GM12878 (cell line): ENCODE data around the gene MEP1A. TPM values are rescaled to one million over a fixed set of nuclear protein-coding genes. Genes with fewer than 3 reads are reported as not detected.

Experiments
- ATAC-seq: fragments of 200-7000 bp; cut with Tn5 transposase; 3 replicates; pipeline ENCODE4 v1.9.1; 2020; ENCODE audit warnings: mild to moderate bottlenecking, moderate library complexity
- BruUV-seq: library from RNA; stranded (reverse); fragments of 400-500 nt; replicated peaks from 2 replicates; lab custom pipeline; 2021; lab: Mats Ljungman, UMichigan
- CTCF ChIA-PET: fragments of 300-600 bp; sonication (Branson Sonifier 250); formaldehyde crosslinking; extraction: SDS; loops from one replicate; lab custom pipeline; 2021; ENCODE audit warnings: inconsistent platforms; lab: Yijun Ruan, JAX
- POLR2A ChIA-PET: fragments of 350-600 bp; formaldehyde crosslinking; extraction: SDS; loops from one replicate; lab custom pipeline; 2021; ENCODE audit warnings: inconsistent platforms; lab: Charles Lee
- RAD21 ChIA-PET: fragments of 300-600 bp; sonication (Branson Sonifier 250); formaldehyde crosslinking; loops from one replicate; lab custom pipeline; 2023; ENCODE audit warnings: antibody characterized with exemption; ENCODE audit not compliant: unreplicated experiment; lab: Charles Lee
- SMC1A ChIA-PET: fragments of 300-600 bp; sonication (Branson Sonifier 250); formaldehyde crosslinking; loops from one replicate; lab custom pipeline; 2023; ENCODE audit not compliant: unreplicated experiment, uncharacterized antibody; lab: Charles Lee
- DNase-seq: peaks from one replicate; pipeline ENCODE4 v3.0.0-alpha.2; 2011; ENCODE audit warnings: low read depth, low spot score
- FAIRE-seq: peaks from 3 replicates; lab custom pipeline; 2011; peaks lifted over from hg19 to GRCh38; lab: Jason Lieb, UNC
- H2AFZ ChIP-seq: 2 replicates; pipeline ENCODE4 v1.6.0; 2011; ENCODE audit warnings: low read depth, low read length, control low read depth; ENCODE audit not compliant: control insufficient read depth
- H3K27ac ChIP-seq: 2 replicates; pipeline ENCODE4 v1.5.1; 2011; ENCODE audit warnings: control low read depth; ENCODE audit not compliant: control insufficient read depth, insufficient read depth
- H3K27me3 ChIP-seq, 2 experiments: replicated peaks in 1 of 2; 2 replicates each; pipeline versions ENCODE4 v1.6.0 to v1.6.1; 2011; ENCODE audit warnings: low read length in 1 of 2; ENCODE audit not compliant: control insufficient read depth in 2 of 2, insufficient read depth in 2 of 2
- H3K36me3 ChIP-seq, 2 experiments: 2 replicates each; pipeline ENCODE4 v1.5.1; 2011; ENCODE audit warnings: low read length in 1 of 2; ENCODE audit not compliant: control insufficient read depth in 2 of 2, insufficient read depth in 2 of 2
- H3K4me1 ChIP-seq: 2 replicates; pipeline ENCODE4 v1.6.1; 2011; ENCODE audit warnings: mild to moderate bottlenecking, low read length, moderate library complexity, mixed read lengths; ENCODE audit not compliant: control insufficient read depth, insufficient read depth
- H3K4me2 ChIP-seq: 2 replicates; pipeline ENCODE4 v1.6.0; 2011; ENCODE audit warnings: control low read depth; ENCODE audit not compliant: control insufficient read depth, insufficient read depth
- H3K4me3 ChIP-seq: fragments of 200-600 bp; sonication (generic); 2 replicates; pipeline ENCODE4 v1.5.1; 2016
- H3K79me2 ChIP-seq: 2 replicates; pipeline ENCODE4 v1.6.0; 2011; ENCODE audit warnings: low read length; ENCODE audit not compliant: control insufficient read depth, insufficient read depth
- H3K9ac ChIP-seq: 2 replicates; pipeline ENCODE4 v1.8.0; 2011; ENCODE audit warnings: low read length, control low read depth, mixed read lengths; ENCODE audit not compliant: control insufficient read depth, insufficient read depth
- H3K9me3 ChIP-seq: replicated peaks from 3 replicates; pipeline ENCODE4 v1.5.1; 2011; ENCODE audit warnings: mild to moderate bottlenecking, low read length; ENCODE audit not compliant: control insufficient read depth, insufficient read depth
- H4K20me1 ChIP-seq: 2 replicates; pipeline ENCODE4 v1.6.0; 2011; ENCODE audit not compliant: control insufficient read depth, insufficient read depth
- BCL3 ChIP-seq: IDR thresholded peaks from 2 replicates; pipeline ENCODE4 v1.6.1; 2011; ENCODE audit warnings: borderline replicate concordance, low read depth, mild to moderate bottlenecking, moderate library complexity, low read length; ENCODE audit not compliant: insufficient read depth, poor library complexity, severe bottlenecking
- CEBPB ChIP-seq, 2 experiments: fragments of 150-350 bp in 1 of 2; IDR thresholded peaks; 2 replicates each; pipeline ENCODE4 v1.6.1; 2012 to 2014; ENCODE audit warnings: low read depth in 2 of 2, low read length in 2 of 2, borderline replicate concordance in 1 of 2, inconsistent platforms in 1 of 2
- LARP7 ChIP-seq: fragments of 450-650 bp; IDR thresholded peaks from 2 replicates; pipeline ENCODE4 v1.6.1; 2017; ENCODE audit warnings: mild to moderate bottlenecking
- MEF2B ChIP-seq: fragments of 450-650 bp; IDR thresholded peaks from 2 replicates; pipeline ENCODE4 v1.6.1; 2018; ENCODE audit warnings: mild to moderate bottlenecking, moderate library complexity; ENCODE audit not compliant: partially characterized antibody, poor library complexity, severe bottlenecking
- RAD51 ChIP-seq: fragments of 450-650 bp; IDR thresholded peaks from 2 replicates; pipeline ENCODE4 v1.6.1; 2016; ENCODE audit warnings: moderate library complexity, mild to moderate bottlenecking, inconsistent platforms
- ZNF24 ChIP-seq: fragments of 450-650 bp; IDR thresholded peaks from 2 replicates; pipeline ENCODE4 v1.6.1; 2017; ENCODE audit warnings: antibody characterized with exemption, mild to moderate bottlenecking
- ZSCAN29 ChIP-seq: fragments of 450-650 bp; IDR thresholded peaks from 2 replicates; pipeline ENCODE4 v1.6.1; 2017; ENCODE audit warnings: mild to moderate bottlenecking, moderate library complexity
- WGBS: methylation state at CpG from one replicate; pipeline ENCODE4 v1.1.6; 2016; ENCODE audit warnings: low lambda C conversion rate; ENCODE audit not compliant: insufficient replicate concordance, insufficient coverage; ENCODE audit errors: missing lambda C conversion rate; 5-methylcytosine and 5-hydroxymethylcytosine counted together
- in situ Hi-C: fragments of 300-500 bp; cut with MboI; formaldehyde crosslinking; loops from 9 replicates; pipeline ENCODE4 v1.14.3; 2018; ENCODE audit warnings: mixed read lengths
- intact Hi-C: fragments of 100-400 bp; cut with micrococcal nuclease; formaldehyde crosslinking; loops from one replicate; pipeline ENCODE4 v1.14.2; 2022; ENCODE audit not compliant: unreplicated experiment
- polyA plus RNA-seq, 11 experiments: library from polyadenylated mRNA; depleted of rRNA in 4 of 11; unstranded in 6 of 11; stranded (reverse) in 5 of 11; fragments of >200 nt; fragmentation: Nextera tagmentation in 4 of 11; fragmentation: Illumina TruSeq in 1 of 11; extraction: Ambion mirVana in 4 of 11; extraction: Trizol in 1 of 11; gene quantifications; 1 replicate in 1 of 11; 2 replicates in 10 of 11; pipeline versions ENCODE4 v1.2.1 to v1.2.3, GENCODE V29; 2011 to 2016; ENCODE audit warnings: inconsistent platforms in 2 of 11, missing spikeins in 2 of 11, low read depth in 1 of 11
- total RNA-seq, 4 experiments: library from RNA; depleted of rRNA in 3 of 4; stranded (reverse); fragments of >200 nt in 3 of 4; fragmentation: Illumina TruSeq in 1 of 4; extraction: Trizol in 1 of 4; gene quantifications; 2 replicates each; pipeline versions ENCODE4 v1.2.1 to v1.2.3, GENCODE V29; 2013 to 2021
- TF ChIP-seq, protein P1 (sequence below): fragments of 450-650 bp; IDR thresholded peaks from 2 replicates; pipeline ENCODE4 v1.6.1; 2017; ENCODE audit warnings: mild to moderate bottlenecking, low read depth, inconsistent platforms; ENCODE audit not compliant: poor library complexity, severe bottlenecking
- TF ChIP-seq, protein P2 (sequence below): fragments of 150-350 bp; IDR thresholded peaks from 2 replicates; pipeline ENCODE4 v1.6.1; 2016; ENCODE audit warnings: low read depth, low read length

Gene MEP1A
- total and polyA plus RNA-seq, 10 of the 15 experiments (the other 5 are each of a cell fraction or from before 2014, with no cell fraction given): not detected

- Histone ChIP-seq H4K20me1 (no peaks in the 10 kb centered on the region), H3K36me3 (no peaks in the 10 kb centered on the region), H3K9ac (no peak overlapping the region)
- in situ Hi-C loops: no loop called here
- TF ChIP-seq ZSCAN29 (no peak), LARP7 (no peak), ZNF24 (no peak), RAD51 (no peak), MEF2B (no peak), BCL3 (no peak), CEBPB (IDR thresholded peaks at IDR 0.05; ENCODE audit: borderline replicate concordance in 1 of 2, low read depth in 2 of 2, low read length in 2 of 2) (no peak)
- TF ChIP-seq, protein P1, sequence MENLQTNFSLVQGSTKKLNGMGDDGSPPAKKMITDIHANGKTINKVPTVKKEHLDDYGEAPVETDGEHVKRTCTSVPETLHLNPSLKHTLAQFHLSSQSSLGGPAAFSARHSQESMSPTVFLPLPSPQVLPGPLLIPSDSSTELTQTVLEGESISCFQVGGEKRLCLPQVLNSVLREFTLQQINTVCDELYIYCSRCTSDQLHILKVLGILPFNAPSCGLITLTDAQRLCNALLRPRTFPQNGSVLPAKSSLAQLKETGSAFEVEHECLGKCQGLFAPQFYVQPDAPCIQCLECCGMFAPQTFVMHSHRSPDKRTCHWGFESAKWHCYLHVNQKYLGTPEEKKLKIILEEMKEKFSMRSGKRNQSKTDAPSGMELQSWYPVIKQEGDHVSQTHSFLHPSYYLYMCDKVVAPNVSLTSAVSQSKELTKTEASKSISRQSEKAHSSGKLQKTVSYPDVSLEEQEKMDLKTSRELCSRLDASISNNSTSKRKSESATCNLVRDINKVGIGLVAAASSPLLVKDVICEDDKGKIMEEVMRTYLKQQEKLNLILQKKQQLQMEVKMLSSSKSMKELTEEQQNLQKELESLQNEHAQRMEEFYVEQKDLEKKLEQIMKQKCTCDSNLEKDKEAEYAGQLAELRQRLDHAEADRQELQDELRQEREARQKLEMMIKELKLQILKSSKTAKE: no peak
- TF ChIP-seq, protein P2, sequence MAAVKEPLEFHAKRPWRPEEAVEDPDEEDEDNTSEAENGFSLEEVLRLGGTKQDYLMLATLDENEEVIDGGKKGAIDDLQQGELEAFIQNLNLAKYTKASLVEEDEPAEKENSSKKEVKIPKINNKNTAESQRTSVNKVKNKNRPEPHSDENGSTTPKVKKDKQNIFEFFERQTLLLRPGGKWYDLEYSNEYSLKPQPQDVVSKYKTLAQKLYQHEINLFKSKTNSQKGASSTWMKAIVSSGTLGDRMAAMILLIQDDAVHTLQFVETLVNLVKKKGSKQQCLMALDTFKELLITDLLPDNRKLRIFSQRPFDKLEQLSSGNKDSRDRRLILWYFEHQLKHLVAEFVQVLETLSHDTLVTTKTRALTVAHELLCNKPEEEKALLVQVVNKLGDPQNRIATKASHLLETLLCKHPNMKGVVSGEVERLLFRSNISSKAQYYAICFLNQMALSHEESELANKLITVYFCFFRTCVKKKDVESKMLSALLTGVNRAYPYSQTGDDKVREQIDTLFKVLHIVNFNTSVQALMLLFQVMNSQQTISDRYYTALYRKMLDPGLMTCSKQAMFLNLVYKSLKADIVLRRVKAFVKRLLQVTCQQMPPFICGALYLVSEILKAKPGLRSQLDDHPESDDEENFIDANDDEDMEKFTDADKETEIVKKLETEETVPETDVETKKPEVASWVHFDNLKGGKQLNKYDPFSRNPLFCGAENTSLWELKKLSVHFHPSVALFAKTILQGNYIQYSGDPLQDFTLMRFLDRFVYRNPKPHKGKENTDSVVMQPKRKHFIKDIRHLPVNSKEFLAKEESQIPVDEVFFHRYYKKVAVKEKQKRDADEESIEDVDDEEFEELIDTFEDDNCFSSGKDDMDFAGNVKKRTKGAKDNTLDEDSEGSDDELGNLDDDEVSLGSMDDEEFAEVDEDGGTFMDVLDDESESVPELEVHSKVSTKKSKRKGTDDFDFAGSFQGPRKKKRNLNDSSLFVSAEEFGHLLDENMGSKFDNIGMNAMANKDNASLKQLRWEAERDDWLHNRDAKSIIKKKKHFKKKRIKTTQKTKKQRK: no peak
- TF ChIP-seq, all 136 proteins: peak for 0
- DNase-seq: no peak
- Histone ChIP-seq H3K27ac (no peak overlapping the region), H3K27me3 (no peaks in the 10 kb centered on the region; a peak in 1 of 4 replicates), H3K9me3 (no peaks in the 10 kb centered on the region), H3K79me2 (no peaks in the 10 kb centered on the region), H3K4me2 (no peak overlapping the region), H3K4me1 (no peaks in the 10 kb centered on the region), H3K4me3 (no peak overlapping the region), H2AFZ (no peak overlapping the region)
- 23% methylated on average over 3 of the region's 3 CpGs for WGBS
- no peak for FAIRE-seq
- ChIA-PET CTCF (no interaction called here), SMC1A (no interaction called here), RAD21 (no interaction called here), POLR2A (no interaction called here)
- no TSS peak for BruUV-seq
- intact Hi-C loops: no loop called here
- ATAC-seq: no peak
These were observed 94.8 kb downstream of the MEP1A start for GRCh38 chr6:46888031-46888430.
